Activated T-cell treated with anti-CD3 and anti-CD28 coated beads for 24 hours (primary cell): Measurements from ENCODE around the gene MTHFR.
A peak's percentile ranks its signal among the peaks of the same experiment; 100 is the strongest.

Experiments used
- DNase-seq: peaks from one replicate; pipeline ENCODE4 v3.0.0-alpha.2; 2020; ENCODE audit warnings: low read depth

The MTHFR gene

DNA sequence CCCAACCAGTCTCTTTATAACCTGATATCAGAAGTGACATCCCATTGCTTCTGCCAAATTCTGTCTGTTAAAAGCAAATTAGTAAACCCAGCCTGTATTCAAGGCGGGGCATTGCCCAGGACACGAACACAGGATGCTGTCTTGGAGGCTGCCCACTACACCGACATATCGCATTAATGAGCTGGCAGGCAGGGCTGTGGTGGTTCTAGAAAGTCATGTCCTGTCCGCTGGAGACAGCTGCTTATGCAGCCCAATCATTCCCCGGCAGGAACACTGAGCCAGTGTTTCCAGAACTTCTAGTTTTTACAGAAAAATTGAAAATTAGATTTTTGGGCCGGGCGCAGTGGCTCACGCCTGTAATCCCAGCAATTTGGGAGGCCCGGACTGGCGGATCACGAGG lies 24.5 kb downstream of the MTHFR start:
- no peak for DNase-seq

DNA sequence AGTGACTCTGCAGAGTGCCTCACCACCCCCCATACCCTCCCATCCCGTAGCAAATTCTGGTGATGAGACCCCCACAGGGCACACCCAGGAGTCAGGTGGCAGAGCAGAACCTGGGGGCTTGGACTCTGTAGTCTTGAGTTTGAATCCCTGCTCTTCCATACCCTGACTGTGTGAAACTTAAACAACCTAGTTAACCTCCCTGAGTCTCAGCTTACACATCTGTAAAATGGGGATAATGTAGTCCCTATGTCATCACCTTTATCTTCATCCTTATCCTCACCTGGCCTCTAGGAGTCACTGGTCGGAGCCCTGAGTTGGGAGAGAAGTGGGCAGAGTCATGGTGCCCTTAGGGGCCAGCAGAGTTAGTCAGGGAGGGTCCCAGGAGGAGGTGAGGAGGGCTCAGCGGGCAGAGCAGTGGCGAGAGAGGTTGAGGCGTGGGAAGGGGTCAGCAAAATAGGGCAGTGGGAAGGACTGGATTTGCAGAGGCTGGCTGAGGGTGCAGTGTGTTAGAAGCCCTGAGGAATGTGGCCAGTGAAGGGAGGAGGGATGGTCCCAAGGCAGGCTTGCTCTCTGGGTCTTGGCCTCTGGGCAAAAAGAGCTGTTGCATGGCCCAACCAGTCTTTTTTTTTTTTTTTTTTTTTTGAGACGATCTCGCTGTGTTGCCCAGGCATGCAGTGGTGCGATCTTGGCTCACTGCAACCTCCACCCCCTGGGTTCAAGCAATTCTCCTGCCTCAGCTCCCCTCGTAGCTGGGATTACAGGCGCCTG lies 25.2 kb downstream of the MTHFR start:
- no peak for DNase-seq

DNA sequence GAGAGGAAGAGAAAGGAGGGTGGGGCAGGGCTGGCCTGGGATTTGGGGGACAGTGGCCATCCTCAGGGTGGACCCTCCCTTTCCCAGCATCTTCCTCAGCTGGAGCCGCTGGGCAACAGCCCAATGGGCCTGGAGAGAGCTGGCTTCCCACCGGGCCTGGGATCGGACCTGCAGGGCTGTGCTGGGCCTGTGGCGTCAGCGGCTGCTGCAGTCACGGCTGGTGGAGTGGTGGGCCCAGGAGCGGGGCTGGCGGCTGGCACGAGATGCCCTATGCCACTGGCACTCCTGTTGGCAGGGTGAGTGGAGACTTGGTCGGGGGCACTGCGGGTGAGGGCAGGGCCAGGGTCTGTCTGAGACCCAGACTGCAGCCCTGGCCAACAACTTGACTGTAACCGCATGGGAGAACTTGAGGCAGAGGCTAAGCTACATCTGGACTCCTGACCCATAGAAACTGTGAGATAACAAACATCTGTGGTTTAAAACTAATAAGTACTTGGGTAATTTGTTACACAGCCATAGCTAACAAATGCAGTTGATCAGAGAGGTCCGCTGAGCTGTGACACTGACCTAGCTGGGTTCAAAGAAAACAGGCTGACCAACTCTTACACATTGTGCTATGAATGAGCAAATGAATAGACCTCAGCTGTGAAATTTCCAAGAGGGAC lies 25.9 kb downstream of the MTHFR start:
- DNase-seq: no peak

DNA sequence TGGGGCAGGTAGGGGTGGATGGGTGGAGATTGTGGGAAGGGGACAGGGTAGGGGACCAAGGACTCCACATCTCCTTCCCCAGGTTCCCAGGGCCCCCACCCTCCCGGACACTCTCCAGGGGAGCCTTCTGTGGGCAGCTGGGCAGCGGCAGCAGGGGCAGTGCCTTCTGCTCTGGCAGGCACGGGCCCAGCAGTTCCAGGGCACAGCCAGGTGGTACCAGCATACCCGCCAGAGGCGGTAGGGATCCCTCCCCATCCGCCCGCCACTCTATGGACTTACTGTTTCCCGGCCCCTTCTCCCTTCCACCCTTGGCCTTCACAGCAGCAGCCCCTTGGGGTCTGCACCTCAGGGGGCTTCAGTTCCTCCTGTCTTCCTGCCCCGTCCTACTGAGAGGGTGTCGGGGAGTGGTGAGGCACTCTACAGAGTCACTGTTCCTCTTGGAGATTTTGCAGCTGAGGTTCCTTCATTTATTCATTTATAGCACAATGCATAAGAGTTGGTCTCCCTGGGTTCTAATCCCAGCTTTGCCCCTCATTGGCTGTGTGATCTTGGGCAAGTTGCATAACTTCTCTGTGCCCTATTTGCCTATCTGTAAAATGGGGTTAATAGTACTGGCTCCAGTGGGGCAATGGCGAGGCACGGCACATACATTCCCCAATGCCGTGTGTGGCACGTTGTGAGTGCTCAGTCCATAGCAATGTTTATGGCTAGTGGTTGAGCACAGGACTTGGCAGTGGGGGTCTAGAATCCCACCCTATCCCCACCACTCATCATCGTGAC lies 26.7 kb downstream of the MTHFR start:
- no peak for DNase-seq

DNA sequence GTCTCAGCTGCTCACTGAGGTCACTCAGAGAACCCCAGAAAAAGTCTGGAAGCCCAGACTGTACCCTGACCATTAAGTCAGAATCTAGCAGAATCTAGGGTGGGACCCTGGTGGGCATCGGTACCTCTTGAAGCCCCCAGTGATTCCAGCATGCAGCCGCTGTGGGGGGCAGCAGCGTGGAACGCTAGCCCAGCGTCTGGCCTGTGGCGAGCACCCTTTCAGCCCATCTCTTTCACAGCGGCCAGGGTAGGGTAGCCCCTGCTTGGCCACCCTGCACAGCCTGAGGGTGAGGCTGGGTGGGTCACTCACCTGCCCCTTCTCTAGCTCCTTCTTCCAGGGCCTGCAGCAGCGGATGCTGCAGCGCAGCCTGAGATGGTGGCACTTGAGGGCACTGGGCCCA lies 27.4 kb downstream of the MTHFR start:
- DNase-seq: no peak

DNA sequence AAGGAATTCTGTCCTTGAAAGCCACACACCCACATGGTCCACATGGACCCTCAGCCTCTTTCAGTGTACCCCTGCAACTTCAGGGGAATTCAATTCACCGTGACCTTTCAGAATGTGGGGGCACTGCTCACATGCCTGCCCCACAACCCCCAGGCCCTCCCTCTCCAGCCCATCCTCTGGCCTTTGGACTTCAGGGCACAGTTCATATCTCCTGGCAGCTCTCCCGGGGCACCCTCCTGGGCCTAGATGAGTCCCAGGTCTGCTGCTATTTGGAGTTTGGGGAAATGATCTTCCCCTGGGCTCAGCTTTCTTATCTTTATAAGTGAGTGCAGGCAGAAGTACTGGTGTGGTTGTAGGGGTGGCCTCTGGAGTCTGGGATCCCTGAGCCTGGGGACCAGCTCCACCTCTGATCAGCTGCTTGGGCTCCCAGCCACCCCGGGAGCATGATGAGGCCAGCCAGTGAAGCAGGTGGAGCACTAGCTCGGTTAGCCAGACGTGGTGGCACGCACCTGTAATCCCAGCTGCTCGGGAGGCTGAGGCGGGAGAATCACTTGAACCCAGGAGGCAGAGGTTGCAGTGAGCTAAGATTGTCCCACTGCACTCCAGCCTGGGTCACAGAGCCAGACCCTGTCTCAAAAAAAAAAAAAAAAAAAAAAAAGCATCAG lies 28.0 kb downstream of the MTHFR start:
- no peak for DNase-seq

DNA sequence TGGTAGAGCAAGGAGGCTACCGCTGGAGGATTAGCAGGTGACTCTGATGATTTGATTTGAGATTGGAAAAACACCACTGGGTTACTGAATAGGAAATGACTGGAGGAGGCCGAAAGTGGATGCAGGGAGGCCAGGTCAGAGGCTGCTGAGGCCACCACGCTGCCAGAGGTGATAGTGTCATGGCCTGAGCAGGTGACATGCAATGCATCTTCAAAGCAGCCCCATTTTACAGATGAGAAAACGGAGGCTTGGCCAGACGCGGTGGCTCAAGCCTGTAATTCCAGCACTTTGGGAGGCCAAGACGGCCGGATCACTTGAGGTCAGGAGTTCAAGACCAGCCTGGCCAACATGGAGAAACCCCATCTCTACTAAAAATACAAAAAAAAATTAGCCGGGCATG lies 31.0 kb downstream of the MTHFR start:
- DNase-seq: no peak

DNA sequence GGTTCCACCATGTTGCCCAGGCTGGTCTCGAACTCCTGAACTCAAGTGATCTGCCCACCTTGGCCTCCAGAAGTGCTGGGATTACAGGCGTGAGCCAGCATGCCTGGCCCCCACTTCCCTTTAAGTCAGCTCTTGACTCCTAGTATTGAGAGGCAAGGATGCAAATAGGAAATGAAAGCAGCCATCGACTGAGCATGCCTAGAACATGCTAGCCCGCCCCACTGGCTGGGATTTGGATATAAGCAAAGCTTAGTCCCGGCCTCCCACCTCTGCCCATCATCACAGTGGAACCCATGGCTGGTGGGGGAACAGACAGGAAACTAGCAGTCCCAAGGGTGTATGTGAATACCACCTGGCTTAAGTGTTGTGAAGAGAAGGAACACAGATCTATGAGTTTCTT lies 33.3 kb downstream of the MTHFR start:
- DNase-seq: no peak

DNA sequence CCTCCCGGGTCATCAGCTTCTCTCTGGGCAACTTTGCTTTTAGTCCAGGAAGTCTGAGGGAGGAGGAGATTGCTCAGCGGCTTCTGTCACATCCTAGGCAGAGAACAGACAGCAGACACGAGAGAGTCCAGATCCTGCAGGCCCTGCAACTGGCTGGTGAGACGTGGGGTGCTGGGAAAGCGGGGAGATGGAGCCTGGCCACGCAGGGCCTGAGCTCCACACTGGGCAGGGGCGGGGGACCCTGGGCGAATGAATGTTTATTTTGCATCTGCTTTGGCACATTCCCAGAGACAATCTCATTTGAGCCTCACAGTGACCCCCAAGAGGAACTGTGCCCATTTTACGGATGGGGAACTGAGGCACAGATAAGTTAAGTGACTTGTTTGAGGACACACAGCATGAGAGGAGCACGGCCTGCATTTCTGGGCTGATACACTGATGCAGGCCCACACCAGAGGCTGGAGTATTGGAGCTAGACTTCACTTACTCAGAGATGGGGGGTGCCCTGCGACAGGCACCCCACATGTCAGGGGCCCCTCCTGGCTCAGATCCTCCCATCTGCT lies 34.2 kb downstream of the MTHFR start:
- no peak for DNase-seq

DNA sequence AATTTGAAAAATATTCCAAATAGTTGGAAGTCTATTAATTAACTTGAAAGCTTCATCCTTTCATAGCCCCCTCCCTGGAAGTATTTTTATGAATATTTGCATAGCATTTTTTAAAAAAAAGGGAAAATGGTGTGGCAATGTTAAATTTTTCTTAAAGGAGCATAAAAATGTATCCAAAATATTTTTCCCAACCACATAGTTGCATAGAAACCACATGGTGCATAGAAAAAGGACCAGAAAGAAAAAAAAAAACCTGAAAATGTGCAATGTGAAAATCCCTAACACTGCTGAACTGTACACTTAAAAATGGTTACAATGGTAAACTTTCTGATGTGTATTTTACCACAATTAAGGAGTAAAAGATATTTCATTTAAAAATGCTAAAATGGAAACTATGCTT lies 35.8 kb downstream of the MTHFR start:
- no peak for DNase-seq

DNA sequence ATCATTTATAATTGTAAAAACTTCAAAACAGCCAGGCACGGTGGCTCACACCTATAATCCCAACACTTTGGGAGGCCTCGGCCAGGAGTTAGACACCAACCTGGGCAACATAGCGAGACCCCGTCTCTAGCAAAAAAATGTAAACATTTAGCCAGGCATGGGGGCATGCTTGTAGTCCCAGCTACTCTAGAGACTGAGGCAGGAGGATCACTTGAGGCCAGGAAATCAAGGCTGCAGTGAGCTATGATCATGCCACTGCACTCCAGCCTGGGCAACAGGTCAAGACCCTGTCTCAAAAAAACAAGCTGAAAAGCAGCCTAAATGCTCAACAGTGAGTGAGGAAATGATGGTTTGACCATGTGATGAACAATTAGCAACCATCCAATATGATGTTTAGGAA lies 36.5 kb downstream of the MTHFR start:
- no peak for DNase-seq

DNA sequence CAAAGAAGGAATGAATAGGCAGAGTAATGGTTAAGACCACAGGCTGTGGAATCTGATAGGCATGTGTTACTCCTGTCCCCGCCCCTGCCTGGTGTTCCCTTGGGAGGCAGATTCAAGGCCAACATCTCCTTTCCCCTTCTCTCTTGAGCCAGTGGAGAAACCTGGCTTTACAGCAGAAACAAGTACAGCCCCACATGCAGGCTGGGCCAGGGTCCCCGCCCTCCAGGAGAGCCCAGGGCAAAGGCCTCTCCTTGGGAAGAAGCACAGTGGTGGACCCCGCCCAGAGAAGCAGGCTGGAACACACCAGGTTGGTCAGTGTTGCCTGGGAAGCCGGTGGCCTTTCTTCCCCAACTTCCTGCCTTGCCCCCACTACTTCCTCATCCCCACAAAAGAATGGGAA lies 36.9 kb downstream of the MTHFR start:
- no peak for DNase-seq

DNA sequence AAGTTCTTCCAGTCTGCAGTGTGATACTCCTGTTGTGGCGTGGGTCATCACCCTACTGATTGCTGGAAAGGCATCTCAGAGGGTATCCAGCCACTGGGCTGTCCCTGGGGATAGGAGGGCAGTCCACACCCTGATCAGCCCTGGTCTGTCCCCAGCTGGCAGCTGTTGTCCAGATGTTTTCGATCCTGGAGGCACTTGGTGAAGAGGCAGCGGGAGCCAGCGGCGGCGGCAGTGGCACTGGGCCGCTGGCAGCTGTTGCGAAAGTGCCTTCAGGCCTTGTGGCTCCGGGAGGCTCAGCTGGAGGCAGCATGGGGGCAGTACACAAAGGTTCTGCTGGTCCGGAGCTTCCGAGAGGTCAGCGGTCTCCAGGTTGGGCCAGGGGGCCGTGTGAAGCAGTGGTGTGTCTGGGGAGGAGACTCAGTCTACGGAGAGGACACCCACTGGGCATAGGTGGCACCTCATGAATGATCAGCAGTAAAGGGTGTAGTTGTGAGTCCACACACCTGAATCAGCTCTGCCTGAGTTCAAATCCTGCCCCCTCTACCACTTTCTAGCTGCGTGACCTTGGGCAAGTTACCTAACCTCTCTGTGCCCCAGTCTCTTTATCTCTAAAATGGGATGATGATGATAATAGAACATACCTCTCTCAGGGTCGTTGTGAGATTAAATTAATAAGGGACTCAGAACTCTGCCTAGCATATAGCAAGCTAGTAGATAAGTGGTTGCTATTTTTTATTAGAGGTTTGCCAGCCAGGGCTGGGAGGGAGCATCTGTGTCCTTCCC lies 37.7 kb downstream of the MTHFR start:
- DNase-seq: no peak

DNA sequence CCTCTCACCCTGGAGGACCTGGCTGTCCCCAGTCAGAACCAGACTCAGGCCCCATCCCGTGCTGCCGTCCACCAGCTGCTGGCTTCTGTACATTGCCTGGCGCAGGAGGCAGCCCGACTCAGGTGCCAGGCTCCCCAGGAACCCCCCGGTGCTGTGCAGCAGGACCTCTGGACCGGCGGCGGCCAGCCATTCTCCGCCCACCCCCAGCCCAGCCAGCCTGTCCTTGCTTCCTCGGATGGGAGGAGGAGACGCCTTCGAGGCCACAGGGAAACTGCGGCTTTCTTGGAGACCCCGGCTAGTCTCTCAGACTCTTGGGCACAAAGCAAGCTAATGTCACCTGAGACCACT lies 39.4 kb downstream of the MTHFR start:
- no peak for DNase-seq

DNA sequence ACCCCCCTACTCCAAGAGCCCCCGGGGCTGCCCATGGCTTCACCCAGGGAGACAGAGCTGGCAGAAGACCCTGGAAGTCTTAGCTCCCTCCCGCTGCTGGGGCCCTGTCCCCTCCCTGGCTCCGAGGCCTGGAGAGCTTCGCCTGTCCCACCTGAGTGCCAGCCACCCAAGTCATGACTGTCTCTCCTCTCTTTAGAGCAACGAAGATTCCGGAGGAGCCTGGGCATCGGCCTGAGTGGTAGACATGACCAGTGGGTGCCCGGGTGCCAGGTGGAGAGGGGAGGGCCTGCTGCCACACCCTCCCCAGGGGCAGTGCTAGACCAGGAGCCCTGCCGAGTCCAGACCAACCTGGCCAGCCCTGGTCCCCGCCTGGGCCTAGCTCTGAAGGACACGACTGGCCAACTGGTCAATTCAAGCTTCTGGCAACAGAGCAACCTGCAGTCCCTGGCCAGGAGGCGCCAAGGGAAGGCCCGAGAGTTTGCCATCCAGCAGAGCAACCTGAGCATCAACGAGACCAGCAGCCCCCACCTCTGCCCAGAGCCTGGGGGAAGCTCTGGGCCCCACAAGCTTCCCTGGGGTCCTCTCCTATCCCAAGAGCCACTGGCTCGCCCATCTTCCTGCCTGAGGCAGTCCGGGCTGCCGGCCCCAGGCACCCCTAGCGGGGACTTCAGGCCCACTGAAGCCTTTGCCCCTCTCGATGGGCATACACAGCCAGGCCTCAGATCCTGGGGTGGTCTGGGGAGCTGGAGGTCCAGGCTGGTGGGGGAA lies 39.9 kb downstream of the MTHFR start:
- DNase-seq: no peak

DNA sequence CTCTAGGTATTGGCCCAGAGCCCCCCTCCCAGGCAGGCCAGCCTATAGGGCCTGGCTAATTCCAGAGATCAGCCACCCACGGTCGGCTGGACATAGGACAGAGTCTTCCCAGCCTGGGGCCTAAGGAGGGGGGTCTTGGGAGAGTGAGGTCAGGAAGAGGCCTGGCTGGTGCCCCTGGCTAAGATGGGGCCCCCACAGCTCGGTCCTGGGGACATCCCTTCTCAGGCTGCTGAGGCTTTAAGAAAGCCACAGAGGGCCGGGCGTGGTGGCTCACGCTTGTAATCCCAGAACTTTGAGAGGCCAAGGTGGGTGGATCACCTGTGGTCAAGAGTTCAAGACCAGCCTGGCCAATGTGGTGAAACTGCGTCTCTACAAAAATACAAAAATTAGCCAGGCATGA lies 41.2 kb downstream of the MTHFR start:
- no peak for DNase-seq

DNA sequence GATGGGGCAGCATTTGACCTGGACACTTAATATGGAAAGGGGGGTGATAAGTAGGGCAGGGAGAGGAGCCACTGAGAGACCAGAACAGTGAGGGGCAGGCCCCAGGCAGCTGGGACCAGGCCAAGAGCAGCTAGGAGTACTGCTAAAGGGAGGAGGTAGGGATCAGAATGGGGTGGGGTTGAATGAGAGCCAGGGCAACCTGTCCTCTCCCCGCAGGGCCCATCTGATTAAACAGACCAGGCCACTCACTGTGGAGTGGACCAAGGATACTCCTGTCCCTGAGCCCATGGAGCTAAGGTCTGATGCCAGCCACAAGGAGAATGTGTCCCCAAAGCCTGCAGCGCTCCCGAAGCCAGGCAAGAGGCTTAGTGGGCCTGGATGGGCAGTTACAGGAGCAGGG lies 41.6 kb downstream of the MTHFR start:
- DNase-seq: no peak

DNA sequence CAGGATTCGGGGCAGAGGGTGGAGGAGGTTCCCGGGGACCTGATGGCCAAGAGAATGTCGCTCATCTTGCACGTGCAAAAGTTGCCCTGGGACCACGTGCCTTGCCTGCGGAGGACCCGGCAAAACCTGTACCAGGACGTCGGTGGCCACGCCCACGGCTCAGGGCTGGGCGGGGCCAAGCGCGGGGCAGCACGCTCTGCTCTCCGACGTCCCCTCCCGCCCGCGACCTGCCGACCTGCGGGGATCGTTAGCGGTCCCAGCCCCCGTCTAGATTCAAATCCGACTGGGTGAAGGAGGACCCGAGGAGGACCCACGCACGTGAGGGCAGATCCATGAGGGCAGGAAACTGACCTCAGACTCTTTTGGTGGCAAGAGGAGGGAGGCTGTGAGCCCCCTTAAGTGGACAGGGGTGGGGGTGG lies 43.8 kb downstream of the MTHFR start, which contains the start of gene C1orf167:
Gene C1orf167, plus strand, starts transcription at position 206 of the 419 bp plus-strand sequence. CDS start 2,208 bp downstream, outside the sequence.
- peak; percentile 7 for DNase-seq

DNA sequence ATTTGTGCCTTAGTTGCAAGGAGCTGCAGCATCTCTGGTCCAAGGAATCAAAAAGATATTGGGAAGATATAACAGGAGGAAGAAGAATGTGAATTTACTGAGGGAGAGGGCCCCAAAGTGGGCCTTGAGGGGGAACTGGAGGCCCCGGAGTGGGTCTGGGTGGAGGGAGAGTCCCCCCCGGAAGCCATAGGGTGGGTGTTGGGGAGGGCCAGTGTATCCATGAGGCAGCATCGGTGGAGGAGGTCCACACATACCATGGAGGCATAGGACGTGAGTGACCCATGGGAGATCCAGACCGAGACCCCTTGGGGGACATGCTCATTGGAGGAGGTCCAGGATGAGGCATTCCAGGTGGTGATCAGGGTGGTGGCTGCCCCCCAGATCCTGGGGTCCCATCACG lies 44.5 kb downstream of the MTHFR start:
- no peak for DNase-seq

DNA sequence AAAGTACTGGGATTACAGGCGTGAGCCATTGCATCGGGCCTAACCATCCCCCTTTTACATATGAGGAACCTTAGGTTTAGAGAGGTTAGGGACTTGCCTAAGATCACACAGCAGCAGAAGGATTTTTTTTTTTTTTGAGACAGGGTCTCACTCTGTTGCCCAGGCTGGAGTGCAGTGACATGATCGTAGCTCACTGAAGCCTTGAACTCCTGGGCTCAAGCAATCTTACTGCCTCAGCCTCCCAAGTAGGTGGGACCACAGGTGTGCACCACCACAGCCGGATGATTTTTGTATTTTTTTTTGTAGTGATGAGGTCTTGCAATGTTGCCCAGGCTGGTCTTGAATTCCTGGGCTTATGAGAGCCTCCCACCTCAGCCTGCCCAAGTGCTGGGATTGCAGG lies 46.0 kb downstream of the MTHFR start:
- DNase-seq: no peak

DNA sequence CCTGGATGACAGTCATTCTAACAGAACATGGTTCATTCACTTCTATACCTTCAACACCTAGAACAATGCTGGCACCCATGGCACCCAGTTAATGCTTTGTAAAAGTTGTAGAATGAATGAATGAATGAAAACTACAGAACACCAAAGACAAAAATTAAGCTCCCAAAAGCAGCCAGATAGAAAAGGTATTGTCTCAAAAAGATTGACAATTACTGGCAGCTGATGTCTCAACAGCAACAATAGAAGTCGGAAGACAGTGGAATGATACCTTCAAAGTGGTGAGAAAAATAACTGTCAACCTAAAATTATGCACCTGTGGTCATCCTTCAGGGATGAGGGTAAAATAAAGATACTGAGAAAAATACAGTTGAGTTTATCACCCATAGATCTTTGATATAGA lies 48.7 kb downstream of the MTHFR start:
- DNase-seq: no peak
